OCI-M1 (cell line): Measurements from ENCODE around the gene RGS12.
A peak's percentile ranks its signal among the peaks of the same experiment; 100 is the strongest.
"Not testable (repeated sequence)": the region's sequence is repeated elsewhere in the genome, so short reads cannot be mapped to it uniquely, and the experiment has no call there.

Experiments used
- DNase-seq: peaks from one replicate; lab custom pipeline; 2025; lab: John Stamatoyannopoulos, UW

The RGS12 gene

GRCh38 chr4:3297066-3297859, 4.4 kb downstream of the RGS12 start:
- DNase-seq = no peak

GRCh38 chr4:3299122-3299975, 6.5 kb downstream of the RGS12 start:
- DNase-seq = no peak

- DNase-seq = no peak
Observed at GRCh38 chr4:3299976-3300671, 7.3 kb downstream of the RGS12 start.

- not testable (repeated sequence) for DNase-seq
Observed at GRCh38 chr4:3300882-3301281, 8.1 kb downstream of the RGS12 start.

- no peak for DNase-seq
Observed at GRCh38 chr4:3301450-3302172, 8.8 kb downstream of the RGS12 start.

GRCh38 chr4:3302173-3302785, 9.5 kb downstream of the RGS12 start:
- peak; percentile 7 for DNase-seq

- no peak for DNase-seq
Observed at GRCh38 chr4:3302786-3303564, 10.2 kb downstream of the RGS12 start.

GRCh38 chr4:3303565-3303824, 10.7 kb downstream of the RGS12 start:
- no peak for DNase-seq

- peak; percentile 4 for DNase-seq
Observed at GRCh38 chr4:3303923-3304710, 11.3 kb downstream of the RGS12 start.

- DNase-seq = no peak
Observed at GRCh38 chr4:3304831-3305609, 12.2 kb downstream of the RGS12 start.

GRCh38 chr4:3305610-3306371, 13.0 kb downstream of the RGS12 start:
- peak; percentile 9 for DNase-seq

GRCh38 chr4:3306450-3306849, 13.6 kb downstream of the RGS12 start:
- DNase-seq = no peak

GRCh38 chr4:3307060-3307459, 14.2 kb downstream of the RGS12 start:
- no peak for DNase-seq

- DNase-seq = no peak
Observed at GRCh38 chr4:3307486-3307885, 14.7 kb downstream of the RGS12 start.

- no peak for DNase-seq
Observed at GRCh38 chr4:3307891-3308575, 15.2 kb downstream of the RGS12 start.

GRCh38 chr4:3308691-3309090, 15.9 kb downstream of the RGS12 start:
- DNase-seq = no peak

GRCh38 chr4:3310301-3311094, 17.7 kb downstream of the RGS12 start:
- DNase-seq = no peak
